K562 (cell line): ENCODE results near the gene CDKN2D. TPM values are rescaled to one million over a fixed set of nuclear protein-coding genes. Genes with fewer than 3 reads are reported as not detected.

Experiments used
- ATAC-seq: fragments of 200-7000 bp; cut with Tn5 transposase; 3 replicates; pipeline ENCODE4 v1.9.1; 2020; ENCODE audit warnings: moderate library complexity
- BruUV-seq: library from RNA; stranded (reverse); fragments of 400-500 nt; replicated peaks from 2 replicates; lab custom pipeline; 2021; lab: Mats Ljungman, UMichigan
- CTCF ChIA-PET: fragments of 300-600 bp; formaldehyde crosslinking; extraction: SDS; loops from one replicate; lab custom pipeline; 2021; ENCODE audit warnings: low intra/inter-chr PET ratio; lab: Yijun Ruan, JAX
- POLR2A ChIA-PET: fragments of 300-600, 350-650 bp; sonication (Branson Sonifier 250); formaldehyde crosslinking; extraction: SDS; loops from one replicate; lab custom pipeline; 2021; ENCODE audit warnings: antibody characterized with exemption, inconsistent platforms; lab: Yijun Ruan, JAX
- DNase-seq, 4 experiments: peaks; one replicate each; pipeline versions ENCODE4 v3.0.0 to v3.0.0-alpha.2; 2011 to 2018; ENCODE audit warnings: low spot score in 3 of 4, mixed read lengths in 3 of 4; ENCODE audit errors: extremely low read depth in 1 of 4
- FAIRE-seq: peaks from 2 replicates; lab custom pipeline; 2011; peaks lifted over from hg19 to GRCh38; lab: Jason Lieb, UNC
- H2AFZ ChIP-seq: 2 replicates; pipeline ENCODE4 v1.6.0; 2011; ENCODE audit warnings: low read depth, low read length, control low read depth, inconsistent platforms
- H3K27ac ChIP-seq: fragments of 200-600 bp; 3 replicates; pipeline ENCODE4 v1.8.0; 2011; ENCODE audit warnings: low read depth, mild to moderate bottlenecking, control low read depth, inconsistent platforms, low read length, moderate library complexity, mixed read lengths; ENCODE audit errors: extremely low read depth
- H3K27me3 ChIP-seq, 2 experiments: fragments of 300-600 bp in 1 of 2; 2 replicates in 1 of 2; 3 replicates in 1 of 2; pipeline versions ENCODE4 v1.6.0 to v1.8.0; 2011; ENCODE audit warnings: inconsistent platforms in 2 of 2, low read length in 2 of 2, mild to moderate bottlenecking in 1 of 2, mixed read lengths in 1 of 2, moderate library complexity in 1 of 2; ENCODE audit not compliant: control insufficient read depth in 2 of 2, insufficient read depth in 2 of 2
- H3K36me3 ChIP-seq: fragments of 300-600 bp; 3 replicates; pipeline ENCODE4 v1.8.0; 2011; ENCODE audit warnings: mild to moderate bottlenecking, low read length, inconsistent platforms; ENCODE audit not compliant: control insufficient read depth, insufficient read depth
- H3K4me1 ChIP-seq, 2 experiments: fragments of 200-600 bp in 1 of 2; replicated peaks in 1 of 2; 2 replicates in 1 of 2; 3 replicates in 1 of 2; pipeline versions ENCODE4 v1.5.1 to v1.8.0; 2011; ENCODE audit warnings: inconsistent platforms in 2 of 2, low read length in 2 of 2, mild to moderate bottlenecking in 1 of 2, mixed read lengths in 1 of 2, moderate library complexity in 1 of 2; ENCODE audit not compliant: control insufficient read depth in 2 of 2, insufficient read depth in 2 of 2
- H3K4me2 ChIP-seq: 2 replicates; pipeline ENCODE4 v1.6.1; 2011; ENCODE audit warnings: low read length, control low read depth, inconsistent platforms, mixed read lengths; ENCODE audit not compliant: insufficient read depth
- H3K4me3 ChIP-seq: fragments of 200-600 bp; sonication (generic), shearing (Covaris generic); 2 replicates; pipeline ENCODE4 v1.5.1; 2016; ENCODE audit warnings: control low read depth, inconsistent platforms
- H3K79me2 ChIP-seq: fragments of 200-600 bp; 3 replicates; pipeline ENCODE4 v1.8.0; 2011; ENCODE audit warnings: low read length, inconsistent platforms; ENCODE audit not compliant: control insufficient read depth, insufficient read depth
- H3K9ac ChIP-seq, 2 experiments: 2 replicates each; pipeline versions ENCODE4 v1.6.0 to v1.6.1; 2011; ENCODE audit warnings: low read depth in 2 of 2, low read length in 2 of 2, control low read depth in 1 of 2, inconsistent platforms in 1 of 2, mild to moderate bottlenecking in 1 of 2, mixed read lengths in 1 of 2; ENCODE audit not compliant: insufficient read depth in 1 of 2
- H3K9me1 ChIP-seq: one replicate; pipeline ENCODE4 v1.6.0; 2011; ENCODE audit warnings: inconsistent platforms, mild to moderate bottlenecking, low read length, moderate library complexity; ENCODE audit not compliant: control insufficient read depth, insufficient read depth
- H3K9me3 ChIP-seq: replicated peaks from 2 replicates; pipeline ENCODE4 v1.5.1; 2011; ENCODE audit warnings: low read depth, low read length, inconsistent platforms; ENCODE audit not compliant: control insufficient read depth, insufficient read depth
- H4K20me1 ChIP-seq: replicated peaks from 2 replicates; pipeline ENCODE4 v1.6.1; 2011; ENCODE audit warnings: low read length, inconsistent platforms, mixed read lengths; ENCODE audit not compliant: control insufficient read depth, insufficient read depth
- CBFA2T2 ChIP-seq: fragments of 450-650 bp; conservative IDR thresholded peaks from 2 replicates; pipeline ENCODE4 v1.6.1; 2017; ENCODE audit warnings: mild to moderate bottlenecking
- ELF4 ChIP-seq: fragments of 450-650 bp; formaldehyde crosslinking; IDR thresholded peaks from 2 replicates; pipeline ENCODE4 v1.4.0; 2022; ENCODE audit warnings: missing genetic modification characterization
- KDM4B ChIP-seq, 2 experiments: fragments of 450-650 bp in 1 of 2; sonication (generic) in 1 of 2; IDR thresholded peaks; 2 replicates each; pipeline ENCODE4 v1.6.1; 2016 to 2017; ENCODE audit warnings: borderline replicate concordance in 2 of 2, antibody characterized with exemption in 1 of 2, low read depth in 1 of 2, mild to moderate bottlenecking in 1 of 2
- RBFOX2 ChIP-seq: fragments of 200-400 bp; formaldehyde crosslinking; IDR thresholded peaks from 2 replicates; pipeline ENCODE4 v1.6.1; 2017; ENCODE audit warnings: low read depth, mild to moderate bottlenecking, low read length, moderate library complexity
- SRSF1 ChIP-seq: fragments of 200-400 bp; formaldehyde crosslinking; IDR thresholded peaks from 2 replicates; pipeline ENCODE4 v1.6.1; 2017; ENCODE audit warnings: mild to moderate bottlenecking, low read depth, low read length, moderate library complexity
- THRAP3 ChIP-seq: fragments of 450-650 bp; IDR thresholded peaks from 2 replicates; pipeline ENCODE4 v1.6.1; 2016; ENCODE audit warnings: mild to moderate bottlenecking, inconsistent platforms, borderline replicate concordance
- ZKSCAN1 ChIP-seq: fragments of 150-350 bp; IDR thresholded peaks from 2 replicates; pipeline ENCODE4 v1.6.1; 2016; ENCODE audit warnings: low read depth, low read length
- ZNF133 ChIP-seq: fragments of 250-450 bp; sonication (Bioruptor Pico); IDR thresholded peaks from 2 replicates; pipeline ENCODE4 v1.4.0; 2020; ENCODE audit warnings: mild to moderate bottlenecking
- ZNF197 ChIP-seq: fragments of 200-800 bp; sonication (Bioruptor generic); IDR thresholded peaks from 2 replicates; pipeline ENCODE4 v1.6.1; 2016; ENCODE audit warnings: low read depth, missing genetic modification characterization, missing compliant biosample characterization
- ZNF778 ChIP-seq: fragments of 450-650 bp; formaldehyde crosslinking; IDR thresholded peaks from 2 replicates; pipeline ENCODE4 v1.4.0; 2020; ENCODE audit warnings: mild to moderate bottlenecking, moderate library complexity
- WGBS: fragments of 100-300 bp; shearing (Covaris generic); methylation state at CpG from one replicate; pipeline ENCODE4 v1.1.6; 2016; ENCODE audit warnings: low coverage, mixed read lengths; ENCODE audit not compliant: insufficient coverage; ENCODE audit errors: missing lambda C conversion rate; 5-methylcytosine and 5-hydroxymethylcytosine counted together
- in situ Hi-C: fragments of 300-500 bp; cut with MboI; formaldehyde crosslinking; loops from 4 replicates; pipeline ENCODE4 v1.15.0; 2018; ENCODE audit warnings: inconsistent platforms, mixed read lengths
- intact Hi-C: fragments of 100-400 bp; cut with micrococcal nuclease; formaldehyde crosslinking; loops from 2 replicates; pipeline ENCODE4 v1.14.2; 2022
- polyA plus RNA-seq, 8 experiments: library from polyadenylated mRNA; depleted of rRNA in 4 of 8; stranded (reverse) in 5 of 8; unstranded in 3 of 8; fragments of >200 nt; fragmentation: Nextera tagmentation in 2 of 8; fragmentation: Illumina TruSeq in 1 of 8; extraction: Ambion mirVana in 2 of 8; extraction: Trizol in 1 of 8; gene quantifications; 2 replicates each; pipeline versions ENCODE4 v1.2.1 to v1.2.3, GENCODE V29; 2011 to 2014; ENCODE audit warnings: inconsistent platforms in 1 of 8, missing spikeins in 1 of 8
- total RNA-seq, 7 experiments: library from RNA; depleted of rRNA in 6 of 7; stranded (reverse); fragments of >200 nt in 6 of 7; fragmentation: Illumina TruSeq in 2 of 7; extraction: Trizol in 2 of 7; gene quantifications; 2 replicates each; pipeline versions ENCODE4 v1.2.1 to v1.2.3, GENCODE V29; 2011 to 2021; ENCODE audit warnings: low replicate concordance in 1 of 7

Gene CDKN2D
- total and polyA plus RNA-seq, 9 of the 15 experiments (the other 6 are each of a cell fraction or from before 2014, with no cell fraction given): 0.41 to 8.2 (median 3.7) TPM

- peaks cover 14% of the 10 kb centered on the region for H3K79me2 ChIP-seq
- H3K9ac ChIP-seq: no peak overlapping the region
- H3K9me3 ChIP-seq: no peaks in the 10 kb centered on the region
- no peak overlapping the region for H2AFZ ChIP-seq
- peaks cover 7 to 11% of the 10 kb centered on the region in 2 experiments; a peak in 4 of 5 replicates for H3K4me1 ChIP-seq
- H3K36me3 ChIP-seq: peaks cover 81% of the 10 kb centered on the region
- no peak for FAIRE-seq
- H4K20me1 ChIP-seq: no peaks in the 10 kb centered on the region; the same call in 1 of the 2 replicates
- CTCF ChIA-PET: no interaction called here
- H3K27me3 ChIP-seq: no peaks in the 10 kb centered on the region
- intact Hi-C loops (no loop called here), in situ Hi-C loops (no loop called here)
- TF ChIP-seq SRSF1: no peak
- no peak for TF ChIP-seq ZNF197 (CRISPR knock-in tag)
- no peak for TF ChIP-seq KDM4B (IDR thresholded peaks at IDR 0.05; ENCODE audit: borderline replicate concordance in 2 of 2, low read depth in 1 of 2)
- no peak for TF ChIP-seq ZNF133 (CRISPR knock-in tag)
- TF ChIP-seq CBFA2T2: no peak
- TF ChIP-seq RBFOX2: no peak
- TF ChIP-seq ZNF778: no peak
- no peak for TF ChIP-seq THRAP3
- no peak for TF ChIP-seq ELF4 (CRISPR knock-in tag)
- no peak for TF ChIP-seq ZKSCAN1
- 93% methylated on average over 7 of the region's 7 CpGs for WGBS
- H3K4me2 ChIP-seq: no peak overlapping the region
- no peak overlapping the region for H3K4me3 ChIP-seq
- no peak for DNase-seq
- peaks cover 3% of the 10 kb centered on the region for H3K9me1 ChIP-seq
- no TSS peak for BruUV-seq
- POLR2A ChIA-PET: interaction anchor here (0.9 to 2.9 kb wide), 3 partner anchors 8 to 12 kb away, joined by 3 to 10 read pairs (median 4); no protein-coding TSS in a partner anchor
- no peak overlapping the region for H3K27ac ChIP-seq
- ATAC-seq: no peak
Observed at GRCh38 chr19:10560154-10560553, 8.6 kb downstream of the CDKN2D start.
